HL-60 (cell line): ENCODE measurements around the gene KRT39.

ENCODE experiments used
- DNase-seq, 2 experiments: peaks; one replicate each; pipeline ENCODE4 v3.0.0-alpha.2; 2010 to 2020; ENCODE audit warnings: low read depth in 1 of 2, low spot score in 1 of 2
- H3K27ac ChIP-seq: fragments of 250-450 bp; sonication (Bioruptor Pico); replicated peaks from 2 replicates; pipeline ENCODE4 v1.5.1; 2020; ENCODE audit warnings: mild to moderate bottlenecking, moderate library complexity
- H3K27me3 ChIP-seq: fragments of 250-450 bp; sonication (Bioruptor Pico); 2 replicates; pipeline ENCODE4 v1.5.1; 2021; ENCODE audit warnings: mild to moderate bottlenecking, moderate library complexity; ENCODE audit not compliant: insufficient read depth, poor library complexity, severe bottlenecking
- H3K4me3 ChIP-seq: replicated peaks from 2 replicates; pipeline ENCODE4 v1.5.1; 2011; ENCODE audit warnings: mild to moderate bottlenecking, control low read depth, low read length; ENCODE audit not compliant: insufficient read depth
- CTCF ChIP-seq: IDR thresholded peaks from one replicate; pipeline ENCODE4 v1.5.1; 2011; ENCODE audit warnings: low read length, control low read depth, inconsistent platforms; ENCODE audit not compliant: insufficient read depth
- GABPA ChIP-seq: IDR thresholded peaks from 2 replicates; pipeline ENCODE4 v1.6.1; 2012; ENCODE audit warnings: low read depth
- POLR2AphosphoS5 ChIP-seq: IDR thresholded peaks from 2 replicates; pipeline ENCODE4 v1.6.1; 2012; ENCODE audit warnings: low read depth
- REST ChIP-seq: IDR thresholded peaks from 2 replicates; pipeline ENCODE4 v1.6.1; 2012; ENCODE audit warnings: low read depth; ENCODE audit not compliant: insufficient replicate concordance
- SPI1 ChIP-seq: IDR thresholded peaks from 2 replicates; pipeline ENCODE4 v1.6.1; 2012; ENCODE audit warnings: low read depth, mild to moderate bottlenecking, borderline replicate concordance

The KRT39 gene

DNA sequence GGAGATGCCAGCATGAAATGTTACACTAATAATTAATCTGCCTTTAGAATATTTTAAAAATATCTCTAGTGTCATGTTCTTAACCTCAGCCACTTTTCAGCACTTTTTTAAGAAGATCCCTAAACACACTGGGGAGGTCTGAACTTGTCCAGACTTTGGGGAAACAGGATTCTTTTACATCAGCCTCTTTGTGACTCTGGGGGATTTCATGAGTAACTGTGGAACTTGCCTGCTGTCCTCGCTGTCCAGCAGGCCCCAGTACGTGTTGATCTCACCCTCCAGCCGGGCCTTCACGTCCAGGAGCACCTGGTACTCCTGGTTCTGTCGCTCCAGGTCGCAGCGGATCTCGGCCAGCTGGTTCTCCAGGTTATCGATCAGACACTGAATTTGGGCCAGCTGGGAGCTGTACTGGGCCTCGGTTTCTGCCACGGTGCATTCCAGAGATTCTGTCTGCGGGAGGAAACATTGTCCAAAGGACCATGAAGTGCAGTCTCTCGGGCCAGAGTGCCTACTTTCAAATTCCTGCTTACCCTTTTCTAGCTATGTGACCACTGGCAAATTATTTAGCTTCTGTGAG is 11.9 kb upstream of the KRT39 start:
- TF ChIP-seq REST = no peak
- TF ChIP-seq CTCF = no peak
- TF ChIP-seq GABPA = no peak
- no peak for TF ChIP-seq SPI1
- no peak for TF ChIP-seq POLR2AphosphoS5
- H3K27me3 ChIP-seq = no peaks in the 10 kb centered on the region
- H3K4me3 ChIP-seq = no peak overlapping the region
- no peak for DNase-seq
- no peak overlapping the region for H3K27ac ChIP-seq

GRCh38 chr17:40975516-40975915 is 8.8 kb upstream of the KRT39 start:
- Histone ChIP-seq H3K27me3 (peaks cover 3% of the 10 kb centered on the region), H3K4me3 (no peak overlapping the region), H3K27ac (no peak overlapping the region)
- DNase-seq = no peak
- no peak for TF ChIP-seq POLR2AphosphoS5
- TF ChIP-seq GABPA = no peak
- no peak for TF ChIP-seq REST
- TF ChIP-seq SPI1 = no peak
- no peak for TF ChIP-seq CTCF

GRCh38 chr17:40974366-40974765 is 7.6 kb upstream of the KRT39 start:
- no peak for DNase-seq

More at GRCh38 chr17:40974366-40974765, 7.6 kb upstream of the KRT39 start:
- Histone ChIP-seq H3K27ac (no peak overlapping the region), H3K4me3 (no peak overlapping the region), H3K27me3 (peaks cover 3% of the 10 kb centered on the region)
- TF ChIP-seq GABPA (no peak), CTCF (no peak)
